Esophagus squamous epithelium (tissue), 4 donors: ENCODE data around the gene C6.

Experiments
- CTCF ChIP-seq, 6 experiments: fragments of 450-650 bp in 4 of 6; fragments of 200-600 bp in 2 of 6; sonication (generic) in 2 of 6; IDR thresholded peaks; one replicate each; pipeline ENCODE4 v1.5.1; 2016 to 2019; ENCODE audit warnings: antibody characterized with exemption in 6 of 6, mild to moderate bottlenecking in 4 of 6, moderate library complexity in 4 of 6
- POLR2A ChIP-seq, 4 donors: fragments of 450-650 bp; IDR thresholded peaks; one replicate each; pipeline ENCODE4 v1.6.1; 2017; ENCODE audit warnings: antibody characterized with exemption in 4 of 4, mild to moderate bottlenecking in 4 of 4, moderate library complexity in 3 of 4

GRCh38 chr5:41118177-41118576 is 95.2 kb downstream of the C6 start:
- TF ChIP-seq CTCF (IDR thresholded peaks at IDR 0.05) (no peak), POLR2A (IDR thresholded peaks at IDR 0.05) (no peak)
